Hepatic stellate cell (primary cell): ENCODE data around the gene MARCKS.

Experiments
- DNase-seq: peaks from one replicate; pipeline ENCODE4 v3.0.0; 2011; ENCODE audit warnings: low spot score

MARCKS gene

GRCh38 chr6:113856625-113857555, at the start of gene MARCKS:
Gene MARCKS, plus strand, starts transcription at chr6:113857345. Its CDS starts 401 bp downstream, at chr6:113857746.
- DNase-seq, result peak; percentile 85

GRCh38 chr6:113809826-113810225, 47.3 kb upstream of the MARCKS start:
- no peak for DNase-seq

GRCh38 chr6:113813142-113813541, 44.0 kb upstream of the MARCKS start:
- peak; percentile 46 for DNase-seq

GRCh38 chr6:113818578-113818977, 38.6 kb upstream of the MARCKS start:
- DNase-seq, result peak; percentile 14

GRCh38 chr6:113819169-113819830, 37.8 kb upstream of the MARCKS start:
- DNase-seq, result no peak

GRCh38 chr6:113820761-113821160, 36.4 kb upstream of the MARCKS start:
- DNase-seq, result no peak

- no peak for DNase-seq
Measured at GRCh38 chr6:113821445-113821844, 35.7 kb upstream of the MARCKS start.

GRCh38 chr6:113823916-113824315, 33.2 kb upstream of the MARCKS start:
- no peak for DNase-seq

GRCh38 chr6:113824411-113824810, 32.7 kb upstream of the MARCKS start:
- DNase-seq, result no peak

- no peak for DNase-seq
Measured at GRCh38 chr6:113824866-113825265, 32.3 kb upstream of the MARCKS start.

- peak; percentile 20 for DNase-seq
Measured at GRCh38 chr6:113825781-113826180, 31.4 kb upstream of the MARCKS start.

GRCh38 chr6:113828984-113829695, 28.0 kb upstream of the MARCKS start:
- no peak for DNase-seq

GRCh38 chr6:113829696-113830045, 27.5 kb upstream of the MARCKS start:
- DNase-seq, result no peak

GRCh38 chr6:113830140-113830539, 27.0 kb upstream of the MARCKS start:
- no peak for DNase-seq

GRCh38 chr6:113833537-113833936, 23.6 kb upstream of the MARCKS start:
- DNase-seq, result no peak

- no peak for DNase-seq
Measured at GRCh38 chr6:113837170-113837569, 20.0 kb upstream of the MARCKS start.

GRCh38 chr6:113842165-113842564, 15.0 kb upstream of the MARCKS start:
- DNase-seq, result no peak

GRCh38 chr6:113843500-113844073, 13.6 kb upstream of the MARCKS start:
- no peak for DNase-seq

GRCh38 chr6:113846577-113846976, 10.6 kb upstream of the MARCKS start:
- DNase-seq, result no peak

- DNase-seq, result no peak
Measured at GRCh38 chr6:113847447-113847846, 9.7 kb upstream of the MARCKS start.

GRCh38 chr6:113848280-113848679, 8.9 kb upstream of the MARCKS start:
- no peak for DNase-seq

- no peak for DNase-seq
Measured at GRCh38 chr6:113848811-113849210, 8.3 kb upstream of the MARCKS start.
